Suprapubic skin (tissue), 4 donors: ENCODE results near the gene SLC7A11. TPM values are rescaled to one million over a fixed set of nuclear protein-coding genes. Genes with fewer than 3 reads are reported as not detected.

Experiments
- DNase-seq, 2 donors: peaks; one replicate each; pipeline ENCODE4 v3.0.0-alpha.2; 2019; ENCODE audit warnings: low spot score in 2 of 2
- H3K27ac ChIP-seq: fragments of 200-600 bp; sonication (generic); one replicate; pipeline ENCODE4 v1.5.1; 2019
- H3K27me3 ChIP-seq: fragments of 200-600 bp; sonication (generic); one replicate; pipeline ENCODE4 v1.5.1; 2019
- H3K36me3 ChIP-seq: fragments of 200-600 bp; sonication (generic); one replicate; pipeline ENCODE4 v1.5.1; 2019
- H3K4me1 ChIP-seq: fragments of 200-600 bp; sonication (generic); one replicate; pipeline ENCODE4 v1.5.1; 2019
- H3K4me3 ChIP-seq: fragments of 200-600 bp; sonication (generic); one replicate; pipeline ENCODE4 v1.5.1; 2019; ENCODE audit warnings: mild to moderate bottlenecking
- H3K9me3 ChIP-seq: fragments of 200-600 bp; sonication (generic); one replicate; pipeline ENCODE4 v1.5.1; 2019
- EP300 ChIP-seq: sonication (generic); formaldehyde crosslinking; IDR thresholded peaks from one replicate; pipeline ENCODE4 v1.6.1; 2017; ENCODE audit warnings: antibody characterized with exemption
- POLR2A ChIP-seq, 2 donors: fragments of 450-650 bp; IDR thresholded peaks; one replicate each; pipeline ENCODE4 v1.6.1; 2017; ENCODE audit warnings: antibody characterized with exemption in 2 of 2, mild to moderate bottlenecking in 2 of 2, moderate library complexity in 2 of 2
- POLR2AphosphoS5 ChIP-seq, 3 donors: sonication (generic); formaldehyde crosslinking; IDR thresholded peaks; one replicate each; pipeline ENCODE4 v1.6.1; 2017; ENCODE audit warnings: antibody characterized with exemption in 3 of 3
- WGBS: methylation state at CpG from one replicate; pipeline ENCODE4 v1.1.5; 2018; 5-methylcytosine and 5-hydroxymethylcytosine counted together
- total RNA-seq, 4 donors: library from RNA; depleted of rRNA; stranded (reverse); fragments of >200 nt; gene quantifications; one replicate each; pipeline ENCODE4 v1.1.0, GENCODE V29; 2016
- TF ChIP-seq, protein P1 (sequence below), 2 donors: fragments of 200-600 bp in 1 of 2; fragments of 450-650 bp in 1 of 2; sonication (generic) in 1 of 2; IDR thresholded peaks; one replicate each; pipeline ENCODE4 v1.5.1; 2016 to 2019; ENCODE audit warnings: antibody characterized with exemption in 2 of 2, mild to moderate bottlenecking in 1 of 2, moderate library complexity in 1 of 2

Gene SLC7A11
- total RNA-seq, 4 donors from 2014 or later = 0.48 to 2.1 (median 1.2) TPM

GRCh38 chr4:138234248-138234647 lies 7.9 kb downstream of the SLC7A11 start:
- DNase-seq = no peak
- H3K4me1 ChIP-seq = no peaks in the 10 kb centered on the region
- WGBS = 95% methylated on average over 1 of the region's 1 CpG
- TF ChIP-seq POLR2AphosphoS5 (IDR thresholded peaks at IDR 0.05) (no peak), EP300 (no peak), POLR2A (IDR thresholded peaks at IDR 0.05) (no peak)
- TF ChIP-seq, protein P1, sequence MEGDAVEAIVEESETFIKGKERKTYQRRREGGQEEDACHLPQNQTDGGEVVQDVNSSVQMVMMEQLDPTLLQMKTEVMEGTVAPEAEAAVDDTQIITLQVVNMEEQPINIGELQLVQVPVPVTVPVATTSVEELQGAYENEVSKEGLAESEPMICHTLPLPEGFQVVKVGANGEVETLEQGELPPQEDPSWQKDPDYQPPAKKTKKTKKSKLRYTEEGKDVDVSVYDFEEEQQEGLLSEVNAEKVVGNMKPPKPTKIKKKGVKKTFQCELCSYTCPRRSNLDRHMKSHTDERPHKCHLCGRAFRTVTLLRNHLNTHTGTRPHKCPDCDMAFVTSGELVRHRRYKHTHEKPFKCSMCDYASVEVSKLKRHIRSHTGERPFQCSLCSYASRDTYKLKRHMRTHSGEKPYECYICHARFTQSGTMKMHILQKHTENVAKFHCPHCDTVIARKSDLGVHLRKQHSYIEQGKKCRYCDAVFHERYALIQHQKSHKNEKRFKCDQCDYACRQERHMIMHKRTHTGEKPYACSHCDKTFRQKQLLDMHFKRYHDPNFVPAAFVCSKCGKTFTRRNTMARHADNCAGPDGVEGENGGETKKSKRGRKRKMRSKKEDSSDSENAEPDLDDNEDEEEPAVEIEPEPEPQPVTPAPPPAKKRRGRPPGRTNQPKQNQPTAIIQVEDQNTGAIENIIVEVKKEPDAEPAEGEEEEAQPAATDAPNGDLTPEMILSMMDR (IDR thresholded peaks at IDR 0.05) = no peak
- no peaks in the 10 kb centered on the region for H3K27me3 ChIP-seq
- H3K4me3 ChIP-seq = no peak overlapping the region
- H3K36me3 ChIP-seq = no peaks in the 10 kb centered on the region
- H3K27ac ChIP-seq = no peak overlapping the region
- H3K9me3 ChIP-seq = no peaks in the 10 kb centered on the region

GRCh38 chr4:138233313-138234034 lies 8.7 kb downstream of the SLC7A11 start:
- no peaks in the 10 kb centered on the region for H3K4me1 ChIP-seq
- H3K27me3 ChIP-seq = no peaks in the 10 kb centered on the region
- DNase-seq = no peak
- 96% methylated on average over 9 of the region's 9 CpGs for WGBS
- H3K27ac ChIP-seq = no peak overlapping the region
- no peak overlapping the region for H3K4me3 ChIP-seq
- TF ChIP-seq POLR2AphosphoS5 (IDR thresholded peaks at IDR 0.05) = no peak
- no peak for TF ChIP-seq POLR2A (IDR thresholded peaks at IDR 0.05)
- TF ChIP-seq, protein P1 (IDR thresholded peaks at IDR 0.05) = no peak
- no peak for TF ChIP-seq EP300
- no peaks in the 10 kb centered on the region for H3K36me3 ChIP-seq
- H3K9me3 ChIP-seq = no peaks in the 10 kb centered on the region

DNA sequence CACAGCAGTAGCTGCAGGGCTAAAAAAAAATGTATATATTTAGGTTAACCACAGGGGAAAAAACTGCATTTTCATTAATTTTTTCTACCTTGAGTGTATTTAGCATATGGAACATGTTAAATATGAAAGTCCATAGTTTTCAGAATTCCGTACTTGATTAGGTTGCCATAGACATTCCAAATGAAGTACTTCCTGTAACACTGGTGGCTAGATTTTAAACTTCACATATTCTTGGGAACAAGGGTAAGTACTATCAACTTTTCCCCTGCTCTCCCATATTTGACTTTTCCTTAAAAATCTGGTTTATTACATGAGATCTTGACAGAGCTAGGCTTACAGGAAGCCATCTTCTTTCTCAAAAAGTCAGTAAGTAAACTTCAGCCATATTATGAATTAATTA lies 9.8 kb downstream of the SLC7A11 start:
- no peaks in the 10 kb centered on the region for H3K36me3 ChIP-seq
- no peaks in the 10 kb centered on the region for H3K27me3 ChIP-seq
- H3K4me1 ChIP-seq = no peaks in the 10 kb centered on the region
- no peak overlapping the region for H3K4me3 ChIP-seq
- no peaks in the 10 kb centered on the region for H3K9me3 ChIP-seq
- 92% methylated on average over 1 of the region's 1 CpG for WGBS
- no peak for TF ChIP-seq POLR2A (IDR thresholded peaks at IDR 0.05)
- TF ChIP-seq EP300 = no peak
- TF ChIP-seq POLR2AphosphoS5 (IDR thresholded peaks at IDR 0.05) = no peak
- H3K27ac ChIP-seq = no peak overlapping the region
- DNase-seq = no peak

DNA sequence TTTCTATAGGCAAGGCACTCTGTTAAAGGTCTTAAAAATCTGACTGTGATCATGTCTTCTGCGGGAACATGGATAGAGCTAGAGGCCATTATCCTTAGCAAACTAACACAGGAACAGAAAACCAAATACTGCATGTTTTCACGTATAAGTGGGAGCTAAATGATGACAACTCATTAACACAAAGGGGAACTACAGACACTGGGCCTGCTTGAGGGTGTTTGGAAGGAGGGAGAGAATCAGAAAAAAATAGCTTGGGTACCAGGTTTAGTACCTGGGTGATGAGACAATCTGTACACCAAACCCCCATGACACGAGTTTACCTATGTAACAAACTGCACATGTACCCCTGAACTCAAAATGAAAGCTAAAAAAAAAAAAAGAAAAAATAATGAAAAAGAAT lies 12.1 kb downstream of the SLC7A11 start:
- no peak overlapping the region for H3K27ac ChIP-seq
- H3K4me3 ChIP-seq = no peak overlapping the region
- H3K27me3 ChIP-seq = no peaks in the 10 kb centered on the region
- H3K36me3 ChIP-seq = no peaks in the 10 kb centered on the region
- TF ChIP-seq POLR2A (IDR thresholded peaks at IDR 0.05) (no peak), POLR2AphosphoS5 (IDR thresholded peaks at IDR 0.05) (no peak), EP300 (no peak)
- TF ChIP-seq, protein P1 (IDR thresholded peaks at IDR 0.05) = no peak
- WGBS = 90% methylated on average over 3 of the region's 3 CpGs
- no peak for DNase-seq
- no peaks in the 10 kb centered on the region for H3K9me3 ChIP-seq
- no peaks in the 10 kb centered on the region for H3K4me1 ChIP-seq

DNA sequence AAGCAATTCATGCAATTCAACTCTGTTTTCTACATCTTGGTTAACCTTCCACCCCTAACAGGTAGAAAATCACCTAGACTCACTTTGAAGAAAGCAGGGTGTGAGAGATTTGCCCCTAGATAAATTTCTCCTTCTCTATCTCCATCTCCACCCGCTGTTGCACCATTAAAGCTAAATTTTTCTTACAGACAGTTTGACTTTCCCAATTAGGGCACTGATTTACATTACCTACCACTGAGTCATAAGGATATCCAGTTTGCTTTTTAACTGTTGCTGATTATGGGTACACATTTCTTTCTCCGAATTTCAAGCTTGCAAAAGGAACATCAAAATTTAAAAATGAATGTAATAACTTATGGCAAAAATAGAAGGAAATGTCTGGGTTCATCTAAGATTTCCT lies 13.0 kb downstream of the SLC7A11 start:
- no peaks in the 10 kb centered on the region for H3K36me3 ChIP-seq
- no peak for TF ChIP-seq POLR2A (IDR thresholded peaks at IDR 0.05)
- TF ChIP-seq POLR2AphosphoS5 (IDR thresholded peaks at IDR 0.05) = no peak
- no peak for TF ChIP-seq EP300
- TF ChIP-seq, protein P1 (IDR thresholded peaks at IDR 0.05) = no peak
- no peaks in the 10 kb centered on the region for H3K4me1 ChIP-seq
- no peaks in the 10 kb centered on the region for H3K27me3 ChIP-seq
- H3K4me3 ChIP-seq = no peak overlapping the region
- DNase-seq = no peak
- H3K9me3 ChIP-seq = no peaks in the 10 kb centered on the region
- WGBS = 84% methylated on average over 2 of the region's 2 CpGs
- no peak overlapping the region for H3K27ac ChIP-seq
